GM12872 (cell line): Measurements from ENCODE around the gene PGAP2.

Source experiments
- CTCF ChIP-seq: IDR thresholded peaks from 3 replicates; pipeline ENCODE4 v1.5.1; 2011; ENCODE audit warnings: low read depth, mild to moderate bottlenecking, low read length, moderate library complexity; ENCODE audit not compliant: insufficient read depth

Gene PGAP2

GRCh38 chr11:3783611-3784010, 24.7 kb upstream of the PGAP2 start:
- no peak for TF ChIP-seq CTCF

- no peak for TF ChIP-seq CTCF
These were observed 21.5 kb upstream of the PGAP2 start for GRCh38 chr11:3786781-3787428.

GRCh38 chr11:3795131-3796001, 13.0 kb upstream of the PGAP2 start:
- TF ChIP-seq CTCF = no peak

GRCh38 chr11:3796002-3796311, 12.4 kb upstream of the PGAP2 start:
- no peak for TF ChIP-seq CTCF

- no peak for TF ChIP-seq CTCF
These were observed 12.0 kb upstream of the PGAP2 start for GRCh38 chr11:3796346-3796745.

- no peak for TF ChIP-seq CTCF
These were observed 11.5 kb upstream of the PGAP2 start for GRCh38 chr11:3796801-3797328.

GRCh38 chr11:3797329-3798090, 10.8 kb upstream of the PGAP2 start, which contains the start of gene NUP98:
Gene NUP98 (minus strand): TSS chr11:3797554. CDS start chr11:3782117, 15,437 bp downstream.
- no peak for TF ChIP-seq CTCF
